GM10248 (cell line): ENCODE measurements around the gene NFKBIA.

Experiments
- CTCF ChIA-PET: fragments of 300-600 bp; sonication (Branson Sonifier 250); formaldehyde crosslinking; extraction: SDS; loops from one replicate; lab custom pipeline; 2021; ENCODE audit warnings: antibody characterized with exemption; lab: Yijun Ruan, JAX
- POLR2A ChIA-PET: fragments of 350-650 bp; sonication (Branson Sonifier 250); formaldehyde crosslinking; extraction: SDS; loops from one replicate; lab custom pipeline; 2020; ENCODE audit warnings: antibody characterized with exemption; lab: Yijun Ruan, JAX
- DNase-seq: peaks from one replicate; pipeline ENCODE4 v3.0.0; 2012; ENCODE audit errors: extremely low spot score
- CTCF ChIP-seq: IDR thresholded peaks from 2 replicates; pipeline ENCODE4 v1.5.1; 2012; ENCODE audit warnings: mild to moderate bottlenecking, low read depth; ENCODE audit errors: extremely low read depth, missing control alignments, control extremely low read depth

NFKBIA gene

GRCh38 chr14:35412272-35413056, 7.9 kb upstream of the NFKBIA start:
- no peak for TF ChIP-seq CTCF
- CTCF ChIA-PET, result interaction anchor here (0.9 to 18.5 kb wide), 15 partner anchors 8 to 742 kb away, joined by 3 to 356 read pairs (median 4); partner anchors contain the start of gene NFKBIA
- no peak for DNase-seq
- POLR2A ChIA-PET, result interaction anchor here (2.5 kb wide), 1 partner anchor 9 kb away, joined by 17 read pairs; the partner anchor contains the start of gene NFKBIA

GRCh38 chr14:35410858-35411257, 6.3 kb upstream of the NFKBIA start:
- CTCF ChIA-PET, result interaction anchor here (1.5 to 18.5 kb wide), 3 partner anchors 260 to 374 kb away, joined by 3 to 356 read pairs (median 5); no protein-coding TSS in a partner anchor
- POLR2A ChIA-PET, result no interaction called here
- no peak for TF ChIP-seq CTCF
- DNase-seq, result no peak

- TF ChIP-seq CTCF, result no peak
- DNase-seq, result no peak
- ChIA-PET CTCF (interaction anchor here (0.8 to 18.5 kb wide), 9 partner anchors 13 to 375 kb away, joined by 3 to 356 read pairs (median 5); partner anchors contain the start of gene PSMA6), POLR2A (no interaction called here)
Measured at GRCh38 chr14:35409595-35409994, 5.0 kb upstream of the NFKBIA start.

DNA sequence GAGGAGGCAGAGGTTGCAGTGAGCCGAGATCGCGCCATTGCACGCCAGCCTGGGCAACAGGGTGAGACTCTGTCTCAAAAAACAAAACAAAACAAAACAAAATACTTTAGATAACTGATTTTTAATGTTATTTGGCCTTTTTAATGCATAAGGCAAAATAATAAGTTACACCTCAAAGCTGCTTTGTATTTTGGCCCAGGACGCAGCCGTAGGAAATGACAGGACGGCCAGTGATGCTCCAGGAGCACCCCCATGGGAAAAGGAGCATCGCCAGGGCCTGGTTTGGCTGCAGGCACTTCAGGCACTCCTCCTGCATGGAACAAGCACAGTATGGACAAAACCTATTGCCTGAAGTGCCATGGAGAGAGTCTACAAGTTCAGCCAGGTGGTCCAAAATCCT, 3.5 kb upstream of the NFKBIA start:
- ChIA-PET CTCF (interaction anchor here (0.9 to 18.5 kb wide), 7 partner anchors 8 to 266 kb away, joined by 3 to 356 read pairs (median 3); no protein-coding TSS in a partner anchor), POLR2A (no interaction called here)
- no peak for DNase-seq
- no peak for TF ChIP-seq CTCF

- no peak for DNase-seq
- ChIA-PET POLR2A (no interaction called here), CTCF (interaction anchor here (0.7 to 18.5 kb wide), 8 partner anchors 9 to 265 kb away, joined by 3 to 356 read pairs (median 3); no protein-coding TSS in a partner anchor)
- TF ChIP-seq CTCF, result no peak
Measured at GRCh38 chr14:35407306-35407630, 2.7 kb upstream of the NFKBIA start.

GRCh38 chr14:35406506-35407305, 2.2 kb upstream of the NFKBIA start:
- no peak for DNase-seq
- ChIA-PET CTCF (interaction anchor here (0.7 to 18.5 kb wide), 22 partner anchors 9 to 281 kb away, joined by 3 to 356 read pairs (median 4); no protein-coding TSS in a partner anchor), POLR2A (no interaction called here)
- peak; percentile 87 for TF ChIP-seq CTCF
